Fibroblast of villous mesenchyme (primary cell): ENCODE measurements around the gene NCK2. TPM values are rescaled to one million over a fixed set of nuclear protein-coding genes. Genes with fewer than 3 reads are reported as not detected.

Source experiments
- DNase-seq: peaks from one replicate; pipeline ENCODE4 v3.0.0-alpha.2; 2010; ENCODE audit warnings: low read depth
- H3K4me3 ChIP-seq: 2 replicates; pipeline ENCODE4 v1.5.1; 2011; ENCODE audit warnings: low read depth, mild to moderate bottlenecking, low read length
- CTCF ChIP-seq: IDR thresholded peaks from 2 replicates; pipeline ENCODE4 v1.5.1; 2012; ENCODE audit warnings: low read depth, mild to moderate bottlenecking, low read length; ENCODE audit not compliant: insufficient read depth
- total RNA-seq: library from RNA; depleted of rRNA; stranded (reverse); fragments of >200 nt; gene quantifications from 2 replicates; pipeline ENCODE4 v1.2.3, GENCODE V29; 2012

NCK2 gene
- total RNA-seq = 22.5 and 31.2 TPM in 2 replicates

GRCh38 chr2:105744909-105745853, at the start of gene NCK2:
Gene NCK2 (plus strand): TSS chr2:105744912. CDS start chr2:105855064, 110,152 bp downstream.
- no peak for TF ChIP-seq CTCF
- DNase-seq = peak; percentile 48
- peak within 1 kb of the TSS; percentile 60 for H3K4me3 ChIP-seq

GRCh38 chr2:105697781-105698449, 46.8 kb upstream of the NCK2 start:
- no peak overlapping the region for H3K4me3 ChIP-seq
- DNase-seq = no peak
- no peak for TF ChIP-seq CTCF

GRCh38 chr2:105698820-105699219, 45.9 kb upstream of the NCK2 start:
- no peak for TF ChIP-seq CTCF
- no peak for DNase-seq
- H3K4me3 ChIP-seq = no peak overlapping the region

- no peak overlapping the region for H3K4me3 ChIP-seq
- no peak for DNase-seq
- TF ChIP-seq CTCF = no peak
Observed at GRCh38 chr2:105701042-105701441, 43.7 kb upstream of the NCK2 start.

- no peak overlapping the region for H3K4me3 ChIP-seq
- TF ChIP-seq CTCF = no peak
- DNase-seq = no peak
Observed at GRCh38 chr2:105708697-105709096, 36.0 kb upstream of the NCK2 start.

- no peak for TF ChIP-seq CTCF
- no peak for DNase-seq
- no peak overlapping the region for H3K4me3 ChIP-seq
Observed at GRCh38 chr2:105711394-105711793, 33.3 kb upstream of the NCK2 start.
